ENCODE results near the gene MGRN1.

Gene MGRN1

GRCh38 chr16:4624015-4624826 is at the start of gene MGRN1:
Gene MGRN1, plus strand, starts transcription at chr16:4624826. Its CDS starts 135 bp downstream, at chr16:4624961.
- peak; percentile 97 for DNase-seq

GRCh38 chr16:4574919-4575705 is 49.5 kb upstream of the MGRN1 start:
- DNase-seq: no peak

GRCh38 chr16:4576008-4576407 is 48.6 kb upstream of the MGRN1 start:
- no peak for DNase-seq

- no peak for DNase-seq
Measured at GRCh38 chr16:4578961-4579530, 45.6 kb upstream of the MGRN1 start.

- DNase-seq: no peak
Measured at GRCh38 chr16:4580250-4580649, 44.4 kb upstream of the MGRN1 start.

- no peak for DNase-seq
Measured at GRCh38 chr16:4583906-4584305, 40.7 kb upstream of the MGRN1 start.

- DNase-seq: no peak
Measured at GRCh38 chr16:4586291-4586690, 38.3 kb upstream of the MGRN1 start.

- DNase-seq: no peak
Measured at GRCh38 chr16:4588386-4588785, 36.2 kb upstream of the MGRN1 start.

- DNase-seq: no peak
Measured at GRCh38 chr16:4588961-4589360, 35.7 kb upstream of the MGRN1 start.

GRCh38 chr16:4591191-4591590 is 33.4 kb upstream of the MGRN1 start:
- DNase-seq: no peak

- DNase-seq: peak; percentile 20
Measured at GRCh38 chr16:4591706-4592470, 32.7 kb upstream of the MGRN1 start.

- DNase-seq: peak; percentile 59
Measured at GRCh38 chr16:4593086-4593485, 31.5 kb upstream of the MGRN1 start.

GRCh38 chr16:4594433-4595410 is 29.9 kb upstream of the MGRN1 start:
- DNase-seq: peak; percentile 20

- DNase-seq: no peak
Measured at GRCh38 chr16:4597174-4597573, 27.5 kb upstream of the MGRN1 start.

GRCh38 chr16:4599037-4599436 is 25.6 kb upstream of the MGRN1 start:
- DNase-seq: no peak

GRCh38 chr16:4599545-4599944 is 25.1 kb upstream of the MGRN1 start:
- DNase-seq: peak; percentile 25

GRCh38 chr16:4601036-4601863 is 23.4 kb upstream of the MGRN1 start:
- peak; percentile 79 for DNase-seq

- DNase-seq: no peak
Measured at GRCh38 chr16:4601864-4602186, 22.8 kb upstream of the MGRN1 start.

- DNase-seq: peak; percentile 34
Measured at GRCh38 chr16:4602331-4602730, 22.3 kb upstream of the MGRN1 start.

- DNase-seq: no peak
Measured at GRCh38 chr16:4603624-4604170, 20.9 kb upstream of the MGRN1 start.

GRCh38 chr16:4604401-4604800 is 20.2 kb upstream of the MGRN1 start:
- DNase-seq: no peak
